ENCODE measurements around the gene PRKAG1. TPM values are rescaled to one million over a fixed set of nuclear protein-coding genes. Genes with fewer than 3 reads are reported as not detected.

PRKAG1 gene
- total RNA-seq, 1 donor, result 95.9 TPM

- H3K4me3 ChIP-seq (ENCODE audit: low read depth, low read length), result peak overlapping the region; percentile 22
- no peak for DNase-seq (ENCODE audit: low read depth)
- no peak for TF ChIP-seq CTCF (IDR thresholded peaks at IDR 0.05; ENCODE audit: insufficient read depth, low read length)
Measured at GRCh38 chr12:48978741-48979601, 39.6 kb downstream of the PRKAG1 start.

GRCh38 chr12:48978291-48978740, 40.3 kb downstream of the PRKAG1 start, which contains the start of gene WNT1:
Gene WNT1 (plus strand): TSS chr12:48978322. CDS start chr12:48978651, 329 bp downstream.
- no peak for TF ChIP-seq CTCF (IDR thresholded peaks at IDR 0.05; ENCODE audit: insufficient read depth, low read length)
- peak within 1 kb of the TSS; percentile 22 for H3K4me3 ChIP-seq (ENCODE audit: low read depth, low read length)
- no peak for DNase-seq (ENCODE audit: low read depth)

- DNase-seq (ENCODE audit: low read depth), result no peak
- H3K4me3 ChIP-seq (ENCODE audit: low read depth, low read length), result no peak overlapping the region
- peak; percentile 65 for TF ChIP-seq CTCF (IDR thresholded peaks at IDR 0.05; ENCODE audit: insufficient read depth, low read length)
Measured at GRCh38 chr12:48977290-48978281, 41.0 kb downstream of the PRKAG1 start.

GRCh38 chr12:48973941-48974673, 44.5 kb downstream of the PRKAG1 start:
- DNase-seq (ENCODE audit: low read depth), result peak; percentile 87
- TF ChIP-seq CTCF (IDR thresholded peaks at IDR 0.05; ENCODE audit: insufficient read depth, low read length), result peak; percentile 89
- no peak overlapping the region for H3K4me3 ChIP-seq (ENCODE audit: low read depth, low read length)

GRCh38 chr12:48973531-48973930, 45.0 kb downstream of the PRKAG1 start:
- TF ChIP-seq CTCF (IDR thresholded peaks at IDR 0.05; ENCODE audit: insufficient read depth, low read length), result no peak
- peak; percentile 76 for DNase-seq (ENCODE audit: low read depth)
- H3K4me3 ChIP-seq (ENCODE audit: low read depth, low read length), result no peak overlapping the region

GRCh38 chr12:48972952-48973483, 45.6 kb downstream of the PRKAG1 start:
- no peak for TF ChIP-seq CTCF (IDR thresholded peaks at IDR 0.05; ENCODE audit: insufficient read depth, low read length)
- H3K4me3 ChIP-seq (ENCODE audit: low read depth, low read length), result no peak overlapping the region
- peak; percentile 20 for DNase-seq (ENCODE audit: low read depth)
